K562 (cell line): ENCODE measurements around the gene PTPN14. TPM values are rescaled to one million over a fixed set of nuclear protein-coding genes. Genes with fewer than 3 reads are reported as not detected.

Experiments
- ATAC-seq: fragments of 200-7000 bp; cut with Tn5 transposase; 3 replicates; pipeline ENCODE4 v1.9.1; 2020; ENCODE audit warnings: moderate library complexity
- BruUV-seq: library from RNA; stranded (reverse); fragments of 400-500 nt; replicated peaks from 2 replicates; lab custom pipeline; 2021; lab: Mats Ljungman, UMichigan
- CTCF ChIA-PET: fragments of 300-600 bp; formaldehyde crosslinking; extraction: SDS; loops from one replicate; lab custom pipeline; 2021; ENCODE audit warnings: low intra/inter-chr PET ratio; lab: Yijun Ruan, JAX
- POLR2A ChIA-PET: fragments of 300-600, 350-650 bp; sonication (Branson Sonifier 250); formaldehyde crosslinking; extraction: SDS; loops from one replicate; lab custom pipeline; 2021; ENCODE audit warnings: antibody characterized with exemption, inconsistent platforms; lab: Yijun Ruan, JAX
- DNase-seq, 4 experiments: peaks; one replicate each; pipeline versions ENCODE4 v3.0.0 to v3.0.0-alpha.2; 2011 to 2018; ENCODE audit warnings: low spot score in 3 of 4, mixed read lengths in 3 of 4; ENCODE audit errors: extremely low read depth in 1 of 4
- FAIRE-seq: peaks from 2 replicates; lab custom pipeline; 2011; peaks lifted over from hg19 to GRCh38; lab: Jason Lieb, UNC
- H2AFZ ChIP-seq: 2 replicates; pipeline ENCODE4 v1.6.0; 2011; ENCODE audit warnings: low read depth, low read length, control low read depth, inconsistent platforms
- H3K27ac ChIP-seq: fragments of 200-600 bp; 3 replicates; pipeline ENCODE4 v1.8.0; 2011; ENCODE audit warnings: low read depth, mild to moderate bottlenecking, control low read depth, inconsistent platforms, low read length, moderate library complexity, mixed read lengths; ENCODE audit errors: extremely low read depth
- H3K27me3 ChIP-seq, 2 experiments: fragments of 300-600 bp in 1 of 2; 2 replicates in 1 of 2; 3 replicates in 1 of 2; pipeline versions ENCODE4 v1.6.0 to v1.8.0; 2011; ENCODE audit warnings: inconsistent platforms in 2 of 2, low read length in 2 of 2, mild to moderate bottlenecking in 1 of 2, mixed read lengths in 1 of 2, moderate library complexity in 1 of 2; ENCODE audit not compliant: control insufficient read depth in 2 of 2, insufficient read depth in 2 of 2
- H3K36me3 ChIP-seq: fragments of 300-600 bp; 3 replicates; pipeline ENCODE4 v1.8.0; 2011; ENCODE audit warnings: mild to moderate bottlenecking, low read length, inconsistent platforms; ENCODE audit not compliant: control insufficient read depth, insufficient read depth
- H3K4me1 ChIP-seq, 2 experiments: fragments of 200-600 bp in 1 of 2; replicated peaks in 1 of 2; 2 replicates in 1 of 2; 3 replicates in 1 of 2; pipeline versions ENCODE4 v1.5.1 to v1.8.0; 2011; ENCODE audit warnings: inconsistent platforms in 2 of 2, low read length in 2 of 2, mild to moderate bottlenecking in 1 of 2, mixed read lengths in 1 of 2, moderate library complexity in 1 of 2; ENCODE audit not compliant: control insufficient read depth in 2 of 2, insufficient read depth in 2 of 2
- H3K4me2 ChIP-seq: 2 replicates; pipeline ENCODE4 v1.6.1; 2011; ENCODE audit warnings: low read length, control low read depth, inconsistent platforms, mixed read lengths; ENCODE audit not compliant: insufficient read depth
- H3K4me3 ChIP-seq: fragments of 200-600 bp; sonication (generic), shearing (Covaris generic); 2 replicates; pipeline ENCODE4 v1.5.1; 2016; ENCODE audit warnings: control low read depth, inconsistent platforms
- H3K79me2 ChIP-seq: fragments of 200-600 bp; 3 replicates; pipeline ENCODE4 v1.8.0; 2011; ENCODE audit warnings: low read length, inconsistent platforms; ENCODE audit not compliant: control insufficient read depth, insufficient read depth
- H3K9ac ChIP-seq, 2 experiments: 2 replicates each; pipeline versions ENCODE4 v1.6.0 to v1.6.1; 2011; ENCODE audit warnings: low read depth in 2 of 2, low read length in 2 of 2, control low read depth in 1 of 2, inconsistent platforms in 1 of 2, mild to moderate bottlenecking in 1 of 2, mixed read lengths in 1 of 2; ENCODE audit not compliant: insufficient read depth in 1 of 2
- H3K9me1 ChIP-seq: one replicate; pipeline ENCODE4 v1.6.0; 2011; ENCODE audit warnings: inconsistent platforms, mild to moderate bottlenecking, low read length, moderate library complexity; ENCODE audit not compliant: control insufficient read depth, insufficient read depth
- H3K9me3 ChIP-seq: replicated peaks from 2 replicates; pipeline ENCODE4 v1.5.1; 2011; ENCODE audit warnings: low read depth, low read length, inconsistent platforms; ENCODE audit not compliant: control insufficient read depth, insufficient read depth
- H4K20me1 ChIP-seq: replicated peaks from 2 replicates; pipeline ENCODE4 v1.6.1; 2011; ENCODE audit warnings: low read length, inconsistent platforms, mixed read lengths; ENCODE audit not compliant: control insufficient read depth, insufficient read depth
- POLR3G ChIP-seq: IDR thresholded peaks from 2 replicates; pipeline ENCODE4 v1.6.1; 2011; ENCODE audit not compliant: insufficient read length, insufficient replicate concordance; ENCODE audit errors: extremely low read depth
- ZNF224 ChIP-seq: sonication (generic); formaldehyde crosslinking; IDR thresholded peaks from 2 replicates; pipeline ENCODE4 v1.8.0; 2022; ENCODE audit warnings: mild to moderate bottlenecking, missing genetic modification reagents
- WGBS: fragments of 100-300 bp; shearing (Covaris generic); methylation state at CpG from one replicate; pipeline ENCODE4 v1.1.6; 2016; ENCODE audit warnings: low coverage, mixed read lengths; ENCODE audit not compliant: insufficient coverage; ENCODE audit errors: missing lambda C conversion rate; 5-methylcytosine and 5-hydroxymethylcytosine counted together
- in situ Hi-C: fragments of 300-500 bp; cut with MboI; formaldehyde crosslinking; loops from 4 replicates; pipeline ENCODE4 v1.15.0; 2018; ENCODE audit warnings: inconsistent platforms, mixed read lengths
- intact Hi-C: fragments of 100-400 bp; cut with micrococcal nuclease; formaldehyde crosslinking; loops from 2 replicates; pipeline ENCODE4 v1.14.2; 2022
- polyA plus RNA-seq, 8 experiments: library from polyadenylated mRNA; depleted of rRNA in 4 of 8; stranded (reverse) in 5 of 8; unstranded in 3 of 8; fragments of >200 nt; fragmentation: Nextera tagmentation in 2 of 8; fragmentation: Illumina TruSeq in 1 of 8; extraction: Ambion mirVana in 2 of 8; extraction: Trizol in 1 of 8; gene quantifications; 2 replicates each; pipeline versions ENCODE4 v1.2.1 to v1.2.3, GENCODE V29; 2011 to 2014; ENCODE audit warnings: inconsistent platforms in 1 of 8, missing spikeins in 1 of 8
- total RNA-seq, 7 experiments: library from RNA; depleted of rRNA in 6 of 7; stranded (reverse); fragments of >200 nt in 6 of 7; fragmentation: Illumina TruSeq in 2 of 7; extraction: Trizol in 2 of 7; gene quantifications; 2 replicates each; pipeline versions ENCODE4 v1.2.1 to v1.2.3, GENCODE V29; 2011 to 2021; ENCODE audit warnings: low replicate concordance in 1 of 7
- TF ChIP-seq, protein P1 (sequence below): fragments of 450-650 bp; IDR thresholded peaks from 2 replicates; pipeline ENCODE4 v1.6.1; 2016; ENCODE audit warnings: mild to moderate bottlenecking

PTPN14 gene
- total and polyA plus RNA-seq, 9 of the 15 experiments (the other 6 are each of a cell fraction or from before 2014, with no cell fraction given), result 0.01 to 0.29 (median 0.04) TPM; not detected in 6

- POLR2A ChIA-PET, result interaction anchor here (0.7 kb wide), 1 partner anchor 12 kb away, joined by 3 read pairs; no protein-coding TSS in a partner anchor
- no peaks in the 10 kb centered on the region for H3K9me3 ChIP-seq
- H2AFZ ChIP-seq, result no peak overlapping the region
- DNase-seq, result no peak
- H3K9ac ChIP-seq, result no peak overlapping the region
- H3K4me2 ChIP-seq, result no peak overlapping the region
- H3K9me1 ChIP-seq, result no peaks in the 10 kb centered on the region
- H3K4me1 ChIP-seq, result peaks cover 0 to 10% of the 10 kb centered on the region in 2 experiments; a peak in 1 of 5 replicates
- TF ChIP-seq, protein P1, sequence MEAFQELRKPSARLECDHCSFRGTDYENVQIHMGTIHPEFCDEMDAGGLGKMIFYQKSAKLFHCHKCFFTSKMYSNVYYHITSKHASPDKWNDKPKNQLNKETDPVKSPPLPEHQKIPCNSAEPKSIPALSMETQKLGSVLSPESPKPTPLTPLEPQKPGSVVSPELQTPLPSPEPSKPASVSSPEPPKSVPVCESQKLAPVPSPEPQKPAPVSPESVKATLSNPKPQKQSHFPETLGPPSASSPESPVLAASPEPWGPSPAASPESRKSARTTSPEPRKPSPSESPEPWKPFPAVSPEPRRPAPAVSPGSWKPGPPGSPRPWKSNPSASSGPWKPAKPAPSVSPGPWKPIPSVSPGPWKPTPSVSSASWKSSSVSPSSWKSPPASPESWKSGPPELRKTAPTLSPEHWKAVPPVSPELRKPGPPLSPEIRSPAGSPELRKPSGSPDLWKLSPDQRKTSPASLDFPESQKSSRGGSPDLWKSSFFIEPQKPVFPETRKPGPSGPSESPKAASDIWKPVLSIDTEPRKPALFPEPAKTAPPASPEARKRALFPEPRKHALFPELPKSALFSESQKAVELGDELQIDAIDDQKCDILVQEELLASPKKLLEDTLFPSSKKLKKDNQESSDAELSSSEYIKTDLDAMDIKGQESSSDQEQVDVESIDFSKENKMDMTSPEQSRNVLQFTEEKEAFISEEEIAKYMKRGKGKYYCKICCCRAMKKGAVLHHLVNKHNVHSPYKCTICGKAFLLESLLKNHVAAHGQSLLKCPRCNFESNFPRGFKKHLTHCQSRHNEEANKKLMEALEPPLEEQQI, result no peak
- TF ChIP-seq ZNF224 (CRISPR knock-in tag) (no peak), POLR3G (no peak)
- in situ Hi-C loops (no loop called here), intact Hi-C loops (no loop called here)
- 0% methylated on average over 1 of the region's 1 CpG for WGBS
- H4K20me1 ChIP-seq, result no peaks in the 10 kb centered on the region
- no peak overlapping the region for H3K27ac ChIP-seq
- no peak overlapping the region for H3K4me3 ChIP-seq
- ATAC-seq, result no peak
- H3K79me2 ChIP-seq, result no peaks in the 10 kb centered on the region
- no peak for FAIRE-seq
- CTCF ChIA-PET, result no interaction called here
- BruUV-seq, result no TSS peak
- H3K27me3 ChIP-seq, result peaks cover 41 to 47% of the 10 kb centered on the region in 2 experiments
- no peaks in the 10 kb centered on the region for H3K36me3 ChIP-seq
These were observed 170.3 kb downstream of the PTPN14 start for GRCh38 chr1:214380986-214381695.
